Glutamatergic neuron (in vitro differentiated cells): ENCODE data around the gene TCF12. TPM values are rescaled to one million over a fixed set of nuclear protein-coding genes. Genes with fewer than 3 reads are reported as not detected.

Experiments
- DNase-seq: peaks from one replicate; pipeline ENCODE4 v3.0.0; 2022
- H3K27ac Mint-ChIP-seq: one replicate; pipeline ENCODE4 v1.8.0; 2020; ENCODE audit warnings: mild to moderate bottlenecking, mixed read lengths, inconsistent platforms; ENCODE audit not compliant: unreplicated experiment
- H3K27me3 Mint-ChIP-seq: one replicate; pipeline ENCODE4 v1.8.0; 2020; ENCODE audit warnings: mild to moderate bottlenecking, moderate library complexity, mixed read lengths, inconsistent platforms; ENCODE audit not compliant: unreplicated experiment
- H3K36me3 Mint-ChIP-seq: one replicate; pipeline ENCODE4 v1.8.0; 2020; ENCODE audit warnings: mild to moderate bottlenecking, mixed read lengths, inconsistent platforms; ENCODE audit not compliant: unreplicated experiment
- H3K4me1 Mint-ChIP-seq: one replicate; pipeline ENCODE4 v1.8.0; 2020; ENCODE audit warnings: mild to moderate bottlenecking, low read depth, mixed read lengths, inconsistent platforms; ENCODE audit not compliant: unreplicated experiment
- H3K4me3 Mint-ChIP-seq: one replicate; pipeline ENCODE4 v1.8.0; 2020; ENCODE audit warnings: mild to moderate bottlenecking, mixed read lengths, inconsistent platforms; ENCODE audit not compliant: unreplicated experiment
- H3K9me3 Mint-ChIP-seq: one replicate; pipeline ENCODE4 v1.8.0; 2020; ENCODE audit warnings: mild to moderate bottlenecking, moderate library complexity, mixed read lengths, inconsistent platforms; ENCODE audit not compliant: unreplicated experiment
- CTCF ChIP-seq: fragments of 200-600 bp; sonication (generic); IDR thresholded peaks from one replicate; pipeline ENCODE4 v1.5.0; 2021; ENCODE audit not compliant: partially characterized antibody, unreplicated experiment
- total RNA-seq: library from RNA; stranded (reverse); fragmentation: NEBNext Ultra II Directional; extraction: Animal tissue kit (Norgen Biotek cat#: 25700); gene quantifications from one replicate; pipeline ENCODE4 v1.2.1, GENCODE V29; 2021; ENCODE audit not compliant: unreplicated experiment

TCF12 gene
- total RNA-seq, 1 donor from 2014 or later: 140 TPM

- Mint-ChIP-seq H3K27ac (no peak overlapping the region), H3K4me3 (no peak overlapping the region), H3K27me3 (no peaks in the 10 kb centered on the region), H3K36me3 (no peaks in the 10 kb centered on the region), H3K9me3 (peaks cover 3% of the 10 kb centered on the region), H3K4me1 (peaks cover 48% of the 10 kb centered on the region)
- no peak for DNase-seq
- no peak for TF ChIP-seq CTCF
Observed at GRCh38 chr15:57216288-57216687, 297.8 kb downstream of the TCF12 start.

GRCh38 chr15:57217778-57218598, 299.5 kb downstream of the TCF12 start:
- H3K36me3 Mint-ChIP-seq: no peaks in the 10 kb centered on the region
- no peak for TF ChIP-seq CTCF
- no peak for DNase-seq
- H3K4me3 Mint-ChIP-seq: peak overlapping the region; percentile 31
- peak overlapping the region; percentile 34 for H3K27ac Mint-ChIP-seq
- peaks cover 3% of the 10 kb centered on the region for H3K9me3 Mint-ChIP-seq
- peaks cover 48% of the 10 kb centered on the region for H3K4me1 Mint-ChIP-seq
- H3K27me3 Mint-ChIP-seq: no peaks in the 10 kb centered on the region

GRCh38 chr15:57218826-57219576, 300.6 kb downstream of the TCF12 start:
- Mint-ChIP-seq H3K36me3 (no peaks in the 10 kb centered on the region), H3K4me1 (peaks cover 44% of the 10 kb centered on the region), H3K27me3 (no peaks in the 10 kb centered on the region), H3K4me3 (peak overlapping the region; percentile 73), H3K9me3 (peaks cover 2% of the 10 kb centered on the region), H3K27ac (peak overlapping the region; percentile 67)
- TF ChIP-seq CTCF: no peak
- DNase-seq: no peak

DNA sequence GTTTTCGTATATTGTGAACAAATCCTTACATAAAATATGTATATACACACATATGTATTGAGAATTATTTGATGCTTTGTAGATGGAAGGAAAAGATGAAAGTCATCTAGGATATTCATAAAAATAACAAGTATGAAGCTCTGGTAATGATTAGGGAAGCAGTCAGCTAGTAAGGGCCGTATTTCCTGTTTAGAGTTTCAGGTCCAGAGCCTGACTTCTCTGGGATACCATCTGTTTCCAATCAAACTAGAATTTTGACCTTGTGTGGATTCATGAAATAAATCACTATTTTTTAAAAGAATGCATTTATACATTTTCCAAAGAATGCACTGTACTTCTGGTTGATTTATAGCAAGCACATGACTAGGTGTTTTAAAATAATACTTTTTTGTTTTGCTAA, 301.8 kb downstream of the TCF12 start:
- Mint-ChIP-seq H3K36me3 (no peaks in the 10 kb centered on the region), H3K27ac (peak overlapping the region; percentile 43), H3K9me3 (peaks cover 2% of the 10 kb centered on the region), H3K4me3 (peak overlapping the region; percentile 73), H3K27me3 (no peaks in the 10 kb centered on the region), H3K4me1 (peaks cover 39% of the 10 kb centered on the region)
- TF ChIP-seq CTCF: no peak
- DNase-seq: no peak

DNA sequence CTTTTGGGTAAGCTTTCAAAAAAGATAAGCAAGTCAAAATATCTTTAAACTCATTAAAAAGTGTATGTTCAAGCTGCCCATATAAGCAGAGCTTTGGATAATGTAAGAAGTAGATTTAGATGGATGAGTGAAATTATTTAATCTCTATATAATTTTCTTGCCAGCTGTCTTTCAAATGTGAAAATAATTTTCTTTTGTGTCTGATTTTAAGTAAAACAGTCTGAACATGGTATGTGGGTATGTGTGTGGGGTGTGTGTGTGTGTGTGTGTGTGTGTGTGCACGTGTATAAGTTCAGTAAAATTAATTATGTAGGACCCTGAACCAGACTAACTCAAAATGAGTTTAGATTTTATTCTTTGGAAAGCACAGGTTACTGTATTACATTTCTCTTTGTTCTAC, 302.7 kb downstream of the TCF12 start:
- Mint-ChIP-seq H3K27ac (peak overlapping the region; percentile 40), H3K4me3 (peak overlapping the region; percentile 73), H3K27me3 (no peaks in the 10 kb centered on the region), H3K4me1 (peaks cover 31% of the 10 kb centered on the region), H3K9me3 (peaks cover 2% of the 10 kb centered on the region), H3K36me3 (no peaks in the 10 kb centered on the region)
- no peak for TF ChIP-seq CTCF
- no peak for DNase-seq
